Raji (cell line): ENCODE measurements around the gene TOM1.

Experiments
- POLR2A ChIP-seq: IDR thresholded peaks from 2 replicates; pipeline ENCODE4 v1.6.1; 2011; ENCODE audit warnings: low read depth, low read length, control low read depth; ENCODE audit not compliant: insufficient read depth

TOM1 gene

GRCh38 chr22:35357883-35358621 lies 58.4 kb downstream of the TOM1 start:
- TF ChIP-seq POLR2A: no peak

GRCh38 chr22:35359380-35360065 lies 59.8 kb downstream of the TOM1 start:
- TF ChIP-seq POLR2A: no peak

- no peak for TF ChIP-seq POLR2A
These were observed 61.4 kb downstream of the TOM1 start for GRCh38 chr22:35361001-35361558.

- no peak for TF ChIP-seq POLR2A
These were observed 63.9 kb downstream of the TOM1 start for GRCh38 chr22:35363566-35364086.

- no peak for TF ChIP-seq POLR2A
These were observed 67.7 kb downstream of the TOM1 start for GRCh38 chr22:35367331-35367886.

- no peak for TF ChIP-seq POLR2A
These were observed 68.7 kb downstream of the TOM1 start for GRCh38 chr22:35368386-35368785.

GRCh38 chr22:35369996-35370395 lies 70.3 kb downstream of the TOM1 start:
- no peak for TF ChIP-seq POLR2A

GRCh38 chr22:35373781-35374180 lies 74.1 kb downstream of the TOM1 start:
- TF ChIP-seq POLR2A: no peak

GRCh38 chr22:35375031-35375430 lies 75.3 kb downstream of the TOM1 start:
- TF ChIP-seq POLR2A: no peak

GRCh38 chr22:35375526-35375925 lies 75.8 kb downstream of the TOM1 start:
- no peak for TF ChIP-seq POLR2A

GRCh38 chr22:35376728-35377472 lies 77.2 kb downstream of the TOM1 start:
- TF ChIP-seq POLR2A: 0 out of 2 replicates have a peak, but pooled peaks have one; percentile 2

- TF ChIP-seq POLR2A: no peak
These were observed 78.0 kb downstream of the TOM1 start for GRCh38 chr22:35377735-35378134.

GRCh38 chr22:35378621-35379020 lies 78.9 kb downstream of the TOM1 start:
- TF ChIP-seq POLR2A: no peak

GRCh38 chr22:35379146-35379993 lies 79.7 kb downstream of the TOM1 start:
- TF ChIP-seq POLR2A: no peak
